AML-193 (cell line): ENCODE data around the gene DYNC1H1.
"Not testable (repeated sequence)": the region's sequence is repeated elsewhere in the genome, so short reads cannot be mapped to it uniquely, and the experiment has no call there.

ENCODE experiments used
- DNase-seq, 2 experiments: peaks; one replicate each; lab custom pipeline; 2025; lab: John Stamatoyannopoulos, UW

The DYNC1H1 gene

DNA sequence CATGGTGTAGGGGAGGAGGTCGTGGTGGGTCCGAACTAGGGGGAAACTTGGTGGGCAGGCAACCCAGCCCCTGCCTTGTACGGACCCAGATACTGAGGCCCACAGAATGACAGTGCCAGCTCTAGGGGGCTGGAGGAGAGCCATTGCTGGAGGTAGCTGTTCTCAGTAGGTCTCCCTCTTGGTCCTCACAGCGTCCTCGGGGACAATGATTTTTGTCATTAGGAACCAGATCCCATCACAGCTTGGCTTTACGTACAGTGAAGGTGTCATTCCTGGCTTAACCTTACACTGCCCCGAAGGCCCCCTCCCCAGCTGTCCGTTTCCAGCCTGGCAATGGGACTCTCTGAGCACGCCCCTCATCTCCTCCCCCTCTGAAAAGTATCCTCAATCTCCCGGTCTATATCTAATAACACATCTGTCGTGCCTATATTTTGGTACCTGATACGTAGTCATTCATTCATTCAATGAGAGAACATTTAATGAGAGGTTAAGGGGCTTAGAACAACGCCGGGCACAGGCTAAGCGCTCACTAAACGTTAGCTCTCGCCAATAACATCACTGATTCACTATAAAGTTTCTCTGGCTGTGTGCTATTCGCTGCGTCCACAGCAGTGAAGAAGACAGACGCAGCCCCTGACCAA lies 597 bp upstream of the DYNC1H1 start:
- no peak for DNase-seq

DNA sequence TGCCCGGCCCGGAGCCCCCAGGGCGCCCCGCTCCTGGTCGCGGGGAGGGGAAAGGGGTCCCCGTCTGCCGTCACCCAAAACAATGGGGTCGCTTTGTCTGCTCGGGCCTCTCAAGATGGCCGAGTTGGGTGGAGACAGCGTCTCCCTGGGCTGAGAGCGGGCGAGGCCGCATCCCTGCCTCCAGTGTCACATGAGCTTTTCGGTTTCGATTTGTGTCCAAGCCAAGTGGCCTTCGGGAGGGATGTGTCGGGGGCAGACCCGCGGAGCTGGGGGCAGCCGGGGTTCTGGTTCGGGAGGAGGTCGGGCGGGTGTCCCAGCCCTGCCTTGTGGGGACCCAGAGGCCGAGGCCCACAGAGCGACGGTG lies 790 bp downstream of the DYNC1H1 start:
- DNase-seq, result peak; percentile 24 to 31

DNA sequence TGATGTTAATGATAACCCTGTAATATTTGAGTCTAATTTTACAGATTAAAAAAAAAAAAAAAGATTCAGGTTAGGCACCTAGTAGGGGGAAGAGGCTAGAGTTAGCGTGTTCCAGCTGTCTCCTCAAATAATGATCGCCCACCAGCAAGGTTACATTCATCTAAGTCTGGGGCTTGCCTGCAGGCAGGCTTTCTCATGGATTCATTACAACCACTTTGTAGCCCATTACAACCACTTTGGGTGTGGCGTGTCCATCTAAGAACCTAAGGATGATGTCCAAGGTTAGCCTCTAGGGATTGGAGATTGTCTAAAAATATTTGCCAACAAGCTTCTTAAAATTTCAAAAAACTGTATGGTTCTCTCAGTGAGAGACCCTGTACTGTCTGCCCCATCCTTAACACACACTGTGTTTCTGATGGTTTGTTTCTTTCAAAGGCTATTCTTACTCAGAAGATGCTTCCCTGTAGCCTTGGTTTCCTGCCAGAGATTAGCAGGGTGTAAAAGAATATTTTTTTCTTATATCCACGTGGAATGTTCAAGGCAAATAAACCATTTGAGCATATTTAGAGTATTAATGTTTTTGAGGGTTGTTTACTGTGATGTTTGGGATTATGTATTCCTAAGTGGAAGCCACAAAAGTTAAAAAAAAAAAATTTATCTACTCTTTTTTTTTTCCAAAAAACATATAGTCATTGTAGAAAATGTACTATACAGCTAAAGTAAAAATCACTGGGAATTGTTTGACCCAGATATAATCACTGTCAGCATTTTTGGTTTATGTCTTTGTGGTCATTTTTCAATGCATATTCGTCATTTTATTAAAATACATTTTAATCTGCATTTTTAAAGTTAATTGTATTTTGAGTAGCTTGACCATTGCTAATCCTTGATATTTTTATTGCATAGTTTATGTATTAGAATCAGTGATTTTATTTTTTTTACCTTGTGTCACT lies 1.7 kb downstream of the DYNC1H1 start:
- no peak for DNase-seq

DNA sequence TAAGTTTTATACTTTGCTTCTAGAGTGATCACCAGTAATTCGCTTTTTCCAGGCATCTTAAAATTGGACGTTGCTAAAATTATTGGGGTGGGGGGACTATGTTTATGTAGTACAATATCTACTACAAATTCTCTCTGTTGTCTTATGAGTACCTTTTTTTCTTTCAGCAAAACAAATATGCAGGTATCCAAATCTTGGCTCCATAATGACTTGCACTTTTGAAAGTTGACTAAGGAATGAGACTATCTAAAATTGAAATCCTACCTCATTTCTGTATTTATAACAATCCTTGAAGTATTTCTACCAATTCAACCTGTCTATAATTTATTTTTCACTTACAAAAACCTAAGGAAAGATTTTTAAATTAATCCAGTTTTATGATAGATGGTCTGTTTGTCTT lies 2.4 kb downstream of the DYNC1H1 start:
- DNase-seq, result no peak

DNA sequence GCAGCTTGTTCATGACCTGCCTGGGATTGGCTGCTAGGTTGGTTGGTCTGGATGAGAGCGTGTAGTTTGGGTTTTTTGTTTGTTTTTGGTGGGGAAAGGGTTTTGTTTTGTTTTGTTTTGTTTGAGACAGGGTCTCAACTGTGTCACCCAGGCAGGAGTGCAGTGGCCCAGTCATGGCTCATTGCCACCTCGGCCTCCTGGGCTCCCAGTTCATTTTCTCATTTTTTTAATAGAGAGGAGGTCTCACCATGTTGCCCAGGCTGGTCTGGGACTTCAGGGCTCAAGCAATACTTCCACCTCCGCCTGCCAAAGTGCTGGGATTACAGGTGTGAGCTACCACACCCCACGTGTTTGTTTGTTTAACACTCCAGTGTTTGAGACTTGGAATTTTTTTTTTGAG lies 3.8 kb downstream of the DYNC1H1 start:
- no peak for DNase-seq

GRCh38 chr14:101969481-101969880 lies 5.1 kb downstream of the DYNC1H1 start:
- no peak for DNase-seq

DNA sequence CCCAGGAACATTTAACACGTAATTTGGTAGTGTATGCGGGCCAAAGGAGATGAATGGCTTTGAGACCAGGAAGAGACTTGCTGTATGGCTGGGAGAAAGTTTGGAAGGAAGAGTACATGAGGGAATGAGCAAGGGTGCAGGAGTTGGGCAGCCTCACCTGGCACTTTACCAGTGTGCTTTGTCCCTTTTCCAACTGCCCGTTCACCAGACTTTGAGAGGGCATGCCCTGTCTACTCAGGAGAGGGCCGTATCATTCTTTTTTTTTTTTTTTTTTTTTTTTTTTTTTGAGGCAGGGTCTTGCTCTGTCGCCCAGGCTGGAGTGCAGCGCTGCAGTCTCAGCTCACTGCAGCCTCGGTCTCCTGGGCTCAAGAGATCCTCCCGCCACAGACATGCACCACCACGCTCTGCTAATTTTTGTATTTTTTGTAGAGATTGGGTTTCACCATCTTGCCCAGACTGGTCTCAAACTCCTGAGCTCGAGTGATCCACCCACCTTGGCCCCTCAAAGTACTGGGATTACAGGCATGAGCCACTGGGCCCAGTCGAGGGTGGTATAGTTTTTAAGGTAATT lies 6.5 kb downstream of the DYNC1H1 start:
- no peak for DNase-seq

- DNase-seq, result not testable (repeated sequence)
These were observed 7.1 kb downstream of the DYNC1H1 start for GRCh38 chr14:101971458-101971857.

GRCh38 chr14:101972126-101972866 lies 7.9 kb downstream of the DYNC1H1 start:
- DNase-seq, result peak; percentile 22 to 24

- no peak for DNase-seq
These were observed 9.0 kb downstream of the DYNC1H1 start for GRCh38 chr14:101973356-101973755.

DNA sequence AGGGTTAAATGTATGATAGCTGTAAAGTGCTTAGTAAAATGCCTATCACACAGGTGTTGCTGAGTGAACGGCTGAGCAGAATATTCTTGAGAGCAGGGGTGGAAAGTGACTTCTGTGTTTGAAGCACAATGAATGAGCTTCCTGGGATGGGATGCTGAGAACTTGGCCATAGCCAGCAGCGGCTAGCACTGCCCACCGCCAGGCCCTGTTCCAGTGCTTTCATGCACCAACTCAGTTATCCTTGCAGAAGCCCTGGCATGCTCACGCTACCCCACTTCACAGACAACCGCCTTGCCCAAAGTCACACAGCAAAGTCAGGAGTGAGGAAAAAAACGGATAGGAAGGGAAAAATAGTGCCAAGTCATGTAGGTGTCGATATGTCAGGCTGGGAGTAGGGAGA lies 10.9 kb downstream of the DYNC1H1 start:
- DNase-seq, result no peak

DNA sequence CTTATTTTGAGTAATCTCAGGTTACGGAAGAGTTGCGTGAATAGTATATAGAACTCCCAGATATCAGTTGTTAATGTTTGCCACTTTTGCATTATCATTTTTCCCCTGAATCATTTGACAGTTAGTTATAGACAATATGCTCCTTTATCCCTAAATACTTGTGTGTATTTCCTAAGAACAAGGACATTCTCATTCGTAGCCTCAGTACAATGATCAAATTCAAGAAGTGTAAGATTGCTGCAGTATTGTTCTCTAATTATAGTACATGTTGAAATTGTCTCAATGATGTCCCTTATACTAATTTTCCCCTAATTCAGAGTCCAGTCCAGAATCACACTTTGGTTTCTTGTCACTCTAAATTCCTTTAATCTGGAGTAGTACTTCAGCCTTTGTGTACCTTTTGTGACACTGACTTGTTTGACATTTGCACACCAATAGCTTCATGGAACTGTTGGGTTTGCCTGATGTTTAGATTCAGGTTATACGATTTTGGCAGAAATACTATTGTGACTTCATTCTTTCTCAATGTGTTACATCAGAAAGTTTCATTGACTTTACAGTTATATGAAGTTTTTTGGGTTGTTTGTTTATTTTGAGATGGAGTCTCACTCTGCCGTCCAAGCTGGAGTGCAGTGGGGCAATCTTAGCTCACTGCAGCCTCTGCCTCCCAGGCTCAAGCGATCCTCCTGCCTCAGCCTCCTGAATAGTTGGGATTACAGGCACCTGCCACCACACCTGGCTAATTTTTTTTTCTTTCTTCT lies 13.1 kb downstream of the DYNC1H1 start:
- DNase-seq, result no peak

GRCh38 chr14:101979666-101980065 lies 15.3 kb downstream of the DYNC1H1 start:
- DNase-seq, result no peak

GRCh38 chr14:101980251-101980650 lies 15.9 kb downstream of the DYNC1H1 start:
- DNase-seq, result no peak

- no peak for DNase-seq
These were observed 16.3 kb downstream of the DYNC1H1 start for GRCh38 chr14:101980700-101981099.

GRCh38 chr14:101982621-101983020 lies 18.2 kb downstream of the DYNC1H1 start:
- DNase-seq, result no peak

GRCh38 chr14:101984831-101985230 lies 20.5 kb downstream of the DYNC1H1 start:
- DNase-seq, result not testable (repeated sequence)

GRCh38 chr14:101985957-101986356 lies 21.6 kb downstream of the DYNC1H1 start:
- no peak for DNase-seq

- no peak for DNase-seq
These were observed 22.6 kb downstream of the DYNC1H1 start for GRCh38 chr14:101986953-101987352.

DNA sequence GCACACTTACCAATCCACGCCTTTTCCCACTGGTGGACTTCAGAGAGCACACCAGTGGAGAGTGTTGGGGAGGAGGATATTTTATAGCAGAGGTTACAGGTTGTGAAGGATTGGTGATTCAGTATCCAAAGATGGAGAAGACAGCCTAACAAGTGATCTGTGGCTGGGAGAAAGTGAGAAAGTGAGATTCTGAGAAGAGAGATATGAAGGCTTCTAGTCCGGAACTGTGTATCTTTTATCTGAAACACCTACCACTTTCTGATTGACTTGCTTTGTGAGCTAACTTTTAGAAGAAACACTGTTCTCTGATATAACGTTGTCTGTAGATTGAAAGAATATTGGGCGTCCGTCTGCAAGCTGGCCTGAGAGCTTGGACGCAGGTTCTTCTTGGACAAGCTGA lies 24.0 kb downstream of the DYNC1H1 start:
- no peak for DNase-seq

GRCh38 chr14:101991352-101991751 lies 27.0 kb downstream of the DYNC1H1 start:
- DNase-seq, result no peak

GRCh38 chr14:101992708-101993107 lies 28.3 kb downstream of the DYNC1H1 start:
- DNase-seq, result no peak
